ENCODE data around the gene KCNQ5.

The KCNQ5 gene

GRCh38 chr6:73054958-73055357, 433.1 kb downstream of the KCNQ5 start:
- Mint-ChIP-seq H3K36me3 (peaks cover 8% of the 10 kb centered on the region), H3K27ac (no peak overlapping the region), H3K4me1 (no peaks in the 10 kb centered on the region), H3K9me3 (peaks cover 3% of the 10 kb centered on the region), H3K4me3 (no peak overlapping the region), H3K27me3 (no peaks in the 10 kb centered on the region)
- DNase-seq (ENCODE audit: low spot score in 2 of 2), result no peak
- no peak for ATAC-seq (ENCODE audit: low read depth)

DNA sequence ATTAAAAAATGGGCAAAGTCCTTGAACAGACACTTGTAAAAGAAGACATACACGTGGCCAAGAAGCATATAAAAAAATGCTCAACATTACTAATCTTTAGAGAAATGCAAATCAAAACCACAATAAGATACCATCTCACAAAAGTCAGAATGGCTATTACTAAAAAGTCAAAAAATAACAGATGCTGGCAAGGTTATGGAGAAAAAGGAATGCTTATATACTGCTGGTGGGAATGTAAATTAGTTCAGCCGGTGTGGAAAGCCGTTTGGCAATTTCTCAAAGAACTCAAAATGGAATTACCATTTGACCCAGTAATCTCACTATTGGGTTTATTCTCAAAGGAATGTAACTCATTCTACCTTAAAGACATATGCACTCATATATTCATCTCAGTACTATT, 436.9 kb downstream of the KCNQ5 start:
- ATAC-seq (ENCODE audit: low read depth) (no peak), DNase-seq (ENCODE audit: low spot score in 2 of 2) (no peak)
- H3K27ac Mint-ChIP-seq, result peak overlapping the region; percentile 22
- H3K4me3 Mint-ChIP-seq, result no peak overlapping the region
- H3K4me1 Mint-ChIP-seq, result no peaks in the 10 kb centered on the region
- H3K9me3 Mint-ChIP-seq, result peaks cover 3% of the 10 kb centered on the region
- H3K27me3 Mint-ChIP-seq, result no peaks in the 10 kb centered on the region
- peaks cover 8% of the 10 kb centered on the region for H3K36me3 Mint-ChIP-seq

- Mint-ChIP-seq H3K9me3 (no peaks in the 10 kb centered on the region), H3K4me3 (no peak overlapping the region), H3K27ac (no peak overlapping the region), H3K27me3 (no peaks in the 10 kb centered on the region), H3K4me1 (peaks cover 6% of the 10 kb centered on the region), H3K36me3 (peaks cover 13% of the 10 kb centered on the region)
- ATAC-seq (ENCODE audit: low read depth), result no peak
- no peak for DNase-seq (ENCODE audit: low spot score in 2 of 2)
Observed at GRCh38 chr6:73062130-73062529, 440.3 kb downstream of the KCNQ5 start.

DNA sequence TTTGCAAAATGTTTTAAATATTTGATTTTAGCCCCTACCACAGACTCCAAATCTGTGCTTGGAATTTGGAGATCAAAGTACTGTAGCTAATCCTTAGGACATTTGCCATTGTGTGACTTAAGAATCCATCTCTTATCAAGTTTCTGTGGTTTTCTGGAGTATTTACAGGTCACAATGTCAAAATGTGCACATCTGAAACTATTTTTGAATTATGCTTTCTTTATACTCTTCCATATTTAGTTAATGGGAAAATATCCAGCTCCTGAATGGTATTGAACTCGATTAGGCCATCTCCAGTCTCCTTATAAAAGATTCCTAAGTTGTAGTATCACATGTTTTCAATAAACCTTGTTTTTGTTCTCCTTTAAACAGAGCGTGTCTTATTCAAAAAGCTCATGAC, 441.0 kb downstream of the KCNQ5 start:
- no peaks in the 10 kb centered on the region for H3K9me3 Mint-ChIP-seq
- H3K27ac Mint-ChIP-seq, result no peak overlapping the region
- no peaks in the 10 kb centered on the region for H3K27me3 Mint-ChIP-seq
- DNase-seq (ENCODE audit: low spot score in 2 of 2) (no peak), ATAC-seq (ENCODE audit: low read depth) (no peak)
- no peak overlapping the region for H3K4me3 Mint-ChIP-seq
- peaks cover 6% of the 10 kb centered on the region for H3K4me1 Mint-ChIP-seq
- peaks cover 13% of the 10 kb centered on the region for H3K36me3 Mint-ChIP-seq

- no peak overlapping the region for H3K4me3 Mint-ChIP-seq
- H3K9me3 Mint-ChIP-seq, result no peaks in the 10 kb centered on the region
- ATAC-seq (ENCODE audit: low read depth) (no peak), DNase-seq (ENCODE audit: low spot score in 2 of 2) (no peak)
- H3K27ac Mint-ChIP-seq, result no peak overlapping the region
- H3K4me1 Mint-ChIP-seq, result peaks cover 6% of the 10 kb centered on the region
- H3K27me3 Mint-ChIP-seq, result no peaks in the 10 kb centered on the region
- H3K36me3 Mint-ChIP-seq, result peaks cover 8% of the 10 kb centered on the region
Observed at GRCh38 chr6:73064266-73064665, 442.4 kb downstream of the KCNQ5 start.

GRCh38 chr6:73073238-73073637, 451.4 kb downstream of the KCNQ5 start:
- ATAC-seq (ENCODE audit: low read depth), result no peak
- H3K27me3 Mint-ChIP-seq, result no peaks in the 10 kb centered on the region
- no peak overlapping the region for H3K27ac Mint-ChIP-seq
- no peaks in the 10 kb centered on the region for H3K9me3 Mint-ChIP-seq
- no peak overlapping the region for H3K4me3 Mint-ChIP-seq
- H3K4me1 Mint-ChIP-seq, result no peaks in the 10 kb centered on the region
- peaks cover 5% of the 10 kb centered on the region for H3K36me3 Mint-ChIP-seq
- no peak for DNase-seq (ENCODE audit: low spot score in 2 of 2)

- H3K4me3 Mint-ChIP-seq, result no peak overlapping the region
- H3K27ac Mint-ChIP-seq, result no peak overlapping the region
- H3K4me1 Mint-ChIP-seq, result no peaks in the 10 kb centered on the region
- H3K36me3 Mint-ChIP-seq, result peaks cover 7% of the 10 kb centered on the region
- no peaks in the 10 kb centered on the region for H3K27me3 Mint-ChIP-seq
- DNase-seq (ENCODE audit: low spot score in 2 of 2) (no peak), ATAC-seq (ENCODE audit: low read depth) (no peak)
- no peaks in the 10 kb centered on the region for H3K9me3 Mint-ChIP-seq
Observed at GRCh38 chr6:73074175-73074574, 452.3 kb downstream of the KCNQ5 start.

DNA sequence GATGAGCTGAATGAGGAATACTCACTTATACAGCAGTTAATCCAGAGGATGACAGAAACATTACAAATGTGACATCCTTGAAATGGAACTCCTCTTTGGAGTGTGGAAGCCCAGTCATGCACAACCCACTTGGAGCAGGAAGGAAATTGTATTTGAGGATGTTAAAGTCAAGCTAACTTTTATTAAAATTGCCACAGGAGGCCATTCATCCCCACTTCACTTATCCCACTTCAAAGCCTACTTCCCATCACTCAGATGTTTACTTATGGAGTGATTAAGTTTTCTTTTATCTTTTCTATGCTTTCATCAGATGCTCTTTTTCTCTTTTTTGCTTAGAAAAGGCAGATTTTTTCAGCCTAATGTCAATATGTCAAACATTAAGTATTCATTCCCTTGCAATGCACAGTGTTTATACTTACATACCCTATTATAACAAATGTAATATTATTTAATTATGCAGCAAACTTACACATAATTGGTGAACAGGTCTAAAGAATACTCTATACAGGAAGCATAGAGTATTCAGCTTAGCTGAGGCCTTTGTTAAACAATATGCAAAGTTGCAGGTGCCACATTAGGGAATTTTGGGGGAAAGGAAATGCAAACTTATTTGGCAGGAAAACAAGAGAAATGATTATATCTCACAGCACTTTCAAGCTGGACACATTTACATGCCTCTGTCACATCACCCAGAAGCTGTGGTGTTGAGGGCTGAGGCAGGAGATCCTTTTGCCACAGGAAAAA, 454.5 kb downstream of the KCNQ5 start:
- ATAC-seq (ENCODE audit: low read depth) (no peak), DNase-seq (ENCODE audit: low spot score in 2 of 2) (no peak)
- Mint-ChIP-seq H3K4me1 (no peaks in the 10 kb centered on the region), H3K9me3 (no peaks in the 10 kb centered on the region), H3K4me3 (no peak overlapping the region), H3K27me3 (no peaks in the 10 kb centered on the region), H3K27ac (no peak overlapping the region), H3K36me3 (peaks cover 8% of the 10 kb centered on the region)

- peaks cover 10% of the 10 kb centered on the region for H3K36me3 Mint-ChIP-seq
- H3K4me3 Mint-ChIP-seq, result no peak overlapping the region
- H3K27ac Mint-ChIP-seq, result no peak overlapping the region
- DNase-seq (ENCODE audit: low spot score in 2 of 2), result no peak
- H3K27me3 Mint-ChIP-seq, result no peaks in the 10 kb centered on the region
- ATAC-seq (ENCODE audit: low read depth), result no peak
- no peaks in the 10 kb centered on the region for H3K4me1 Mint-ChIP-seq
- H3K9me3 Mint-ChIP-seq, result no peaks in the 10 kb centered on the region
Observed at GRCh38 chr6:73078333-73078862, 456.5 kb downstream of the KCNQ5 start.

DNA sequence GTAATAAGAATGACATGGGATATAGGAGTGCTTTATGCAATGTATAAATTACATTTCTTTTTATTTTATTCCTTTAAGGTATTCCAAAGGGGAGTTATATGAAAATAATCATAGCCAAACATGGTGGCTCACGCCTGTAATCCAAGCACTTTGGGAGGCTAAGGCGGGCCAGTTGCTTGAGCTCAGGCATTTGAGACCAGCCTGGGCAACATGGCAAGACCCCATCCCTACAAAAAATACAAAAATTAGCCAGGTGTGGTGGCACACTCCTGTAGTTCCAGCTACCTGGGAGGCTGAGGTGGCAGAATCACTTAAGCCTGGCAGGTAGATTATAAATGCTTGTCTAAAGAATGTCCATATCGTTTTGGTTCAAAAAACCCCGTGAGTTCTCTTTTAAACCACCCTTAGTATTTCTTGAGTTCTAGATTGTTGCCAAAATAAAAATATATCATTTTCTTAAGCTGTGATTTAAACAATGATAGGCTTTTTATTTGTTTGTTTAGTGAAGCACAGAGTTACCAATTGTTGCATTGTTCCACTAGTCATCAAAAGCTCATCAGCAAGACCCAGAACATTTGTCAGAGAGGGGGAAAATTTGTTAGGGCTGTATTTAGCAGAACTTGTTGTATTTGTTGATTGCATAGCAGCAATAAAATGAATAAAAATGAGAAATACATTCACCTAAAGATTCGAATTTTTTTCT, 457.2 kb downstream of the KCNQ5 start:
- no peaks in the 10 kb centered on the region for H3K27me3 Mint-ChIP-seq
- DNase-seq (ENCODE audit: low spot score in 2 of 2) (no peak), ATAC-seq (ENCODE audit: low read depth) (no peak)
- no peak overlapping the region for H3K4me3 Mint-ChIP-seq
- H3K27ac Mint-ChIP-seq, result no peak overlapping the region
- no peaks in the 10 kb centered on the region for H3K4me1 Mint-ChIP-seq
- H3K36me3 Mint-ChIP-seq, result peaks cover 10% of the 10 kb centered on the region
- H3K9me3 Mint-ChIP-seq, result no peaks in the 10 kb centered on the region

GRCh38 chr6:73079611-73079955, 457.7 kb downstream of the KCNQ5 start:
- Mint-ChIP-seq H3K9me3 (no peaks in the 10 kb centered on the region), H3K36me3 (peaks cover 10% of the 10 kb centered on the region), H3K27ac (no peak overlapping the region), H3K27me3 (no peaks in the 10 kb centered on the region), H3K4me1 (no peaks in the 10 kb centered on the region), H3K4me3 (no peak overlapping the region)
- DNase-seq (ENCODE audit: low spot score in 2 of 2), result no peak
- no peak for ATAC-seq (ENCODE audit: low read depth)

GRCh38 chr6:73079978-73080377, 458.1 kb downstream of the KCNQ5 start:
- Mint-ChIP-seq H3K9me3 (no peaks in the 10 kb centered on the region), H3K27ac (no peak overlapping the region), H3K36me3 (peaks cover 10% of the 10 kb centered on the region), H3K4me1 (no peaks in the 10 kb centered on the region), H3K4me3 (no peak overlapping the region), H3K27me3 (no peaks in the 10 kb centered on the region)
- DNase-seq (ENCODE audit: low spot score in 2 of 2) (no peak), ATAC-seq (ENCODE audit: low read depth) (no peak)

GRCh38 chr6:73081955-73082354, 460.1 kb downstream of the KCNQ5 start:
- ATAC-seq (ENCODE audit: low read depth) (no peak), DNase-seq (ENCODE audit: low spot score in 2 of 2) (no peak)
- H3K27ac Mint-ChIP-seq, result no peak overlapping the region
- no peaks in the 10 kb centered on the region for H3K4me1 Mint-ChIP-seq
- H3K27me3 Mint-ChIP-seq, result no peaks in the 10 kb centered on the region
- H3K9me3 Mint-ChIP-seq, result no peaks in the 10 kb centered on the region
- H3K4me3 Mint-ChIP-seq, result no peak overlapping the region
- H3K36me3 Mint-ChIP-seq, result peaks cover 7% of the 10 kb centered on the region

DNA sequence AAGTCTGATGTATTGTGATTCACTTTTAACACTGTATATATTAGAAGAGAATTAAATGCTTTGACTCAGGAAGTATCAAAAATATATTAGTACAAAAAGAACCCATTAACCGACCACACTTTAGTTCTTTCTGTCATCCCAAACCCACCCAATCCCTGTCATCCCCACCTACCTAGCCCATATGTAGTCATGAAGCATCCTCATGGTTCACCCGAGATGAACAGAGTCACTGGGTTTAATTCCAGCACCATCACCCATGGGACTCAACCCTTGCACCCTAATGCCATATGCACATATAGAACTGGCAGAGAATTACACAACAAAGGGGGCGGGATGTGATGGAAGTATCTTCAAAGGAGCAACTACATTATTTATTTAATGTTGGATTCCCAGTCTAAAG, 462.0 kb downstream of the KCNQ5 start:
- H3K27me3 Mint-ChIP-seq, result no peaks in the 10 kb centered on the region

DNA sequence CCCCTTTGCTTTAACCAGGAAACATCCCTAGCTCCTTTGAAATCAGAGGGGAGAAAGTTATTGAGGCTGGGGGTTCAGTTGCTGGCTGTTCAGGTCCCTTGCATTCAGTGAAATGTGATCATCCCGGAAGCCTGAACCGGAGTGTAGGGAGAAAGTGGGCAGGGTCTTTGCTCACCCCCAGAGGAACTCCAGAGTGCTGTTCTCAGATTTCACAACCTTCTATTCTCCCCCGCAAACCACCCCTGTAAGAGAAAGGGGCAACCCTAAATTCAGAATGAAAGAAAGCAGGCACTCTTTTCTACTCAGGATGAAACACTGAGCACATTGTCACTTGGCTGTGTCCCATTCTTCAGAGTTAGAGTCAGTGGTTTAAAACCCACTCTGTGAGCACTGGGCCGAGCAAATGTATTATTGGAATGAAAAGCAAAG, 463.6 kb downstream of the KCNQ5 start:
- DNase-seq (ENCODE audit: low spot score in 2 of 2), result no peak
- Mint-ChIP-seq H3K27me3 (no peaks in the 10 kb centered on the region), H3K4me3 (no peak overlapping the region), H3K36me3 (peaks cover 13% of the 10 kb centered on the region), H3K9me3 (no peaks in the 10 kb centered on the region), H3K4me1 (no peaks in the 10 kb centered on the region), H3K27ac (no peak overlapping the region)
- ATAC-seq (ENCODE audit: low read depth), result no peak

More for the DNA sequence above, 462.0 kb downstream of the KCNQ5 start:
- Mint-ChIP-seq H3K9me3 (no peaks in the 10 kb centered on the region), H3K4me1 (no peaks in the 10 kb centered on the region), H3K27ac (no peak overlapping the region), H3K36me3 (peaks cover 7% of the 10 kb centered on the region), H3K4me3 (no peak overlapping the region)
- DNase-seq (ENCODE audit: low spot score in 2 of 2) (no peak), ATAC-seq (ENCODE audit: low read depth) (no peak)

All from memory B cell (primary cell).